Panc1 (cell line): Measurements from ENCODE around the gene NAP1L5. TPM values are rescaled to one million over a fixed set of nuclear protein-coding genes. Genes with fewer than 3 reads are reported as not detected.

Experiments
- ATAC-seq: fragments of 200-7000 bp; cut with Tn5 transposase; 2 replicates; pipeline ENCODE4 v1.9.1; 2020; ENCODE audit warnings: mild to moderate bottlenecking, moderate library complexity
- BruUV-seq: library from RNA; stranded (reverse); fragments of 400-500 nt; replicated peaks from 2 replicates; lab custom pipeline; 2021; lab: Mats Ljungman, UMichigan
- CTCF ChIA-PET: fragments of 300-600 bp; sonication (Branson Sonifier 250); formaldehyde crosslinking; loops from one replicate; lab custom pipeline; 2022; ENCODE audit warnings: antibody characterized with exemption; lab: Charles Lee
- POLR2A ChIA-PET: fragments of 300-600 bp; sonication (Branson Sonifier 250); formaldehyde crosslinking; loops from one replicate; lab custom pipeline; 2022; ENCODE audit warnings: antibody characterized with exemption; lab: Charles Lee
- DNase-seq: peaks from one replicate; pipeline ENCODE4 v3.0.0-alpha.2; 2010; ENCODE audit warnings: low read depth, low spot score
- H3K27ac ChIP-seq: 2 replicates; pipeline ENCODE4 v1.5.1; 2011; ENCODE audit warnings: mild to moderate bottlenecking, low read length, inconsistent platforms
- H3K27me3 ChIP-seq: fragments of 200-500 bp; sonication (Bioruptor generic); 2 replicates; pipeline ENCODE4 v1.6.0; 2014; ENCODE audit warnings: low read length, inconsistent platforms; ENCODE audit not compliant: control insufficient read depth, insufficient read depth
- H3K36me3 ChIP-seq: fragments of 200-500 bp; sonication (Bioruptor generic); 2 replicates; pipeline ENCODE4 v1.5.1; 2014; ENCODE audit warnings: inconsistent platforms, mild to moderate bottlenecking, low read length, moderate library complexity; ENCODE audit not compliant: control insufficient read depth, insufficient read depth
- H3K4me1 ChIP-seq: 2 replicates; pipeline ENCODE4 v1.5.1; 2011; ENCODE audit warnings: inconsistent platforms, mild to moderate bottlenecking, low read length, moderate library complexity; ENCODE audit not compliant: control insufficient read depth, insufficient read depth
- H3K4me3 ChIP-seq, 2 experiments: 2 replicates each; pipeline ENCODE4 v1.5.1; 2011 to 2012; ENCODE audit warnings: low read depth in 2 of 2, low read length in 2 of 2, mild to moderate bottlenecking in 2 of 2, inconsistent platforms in 1 of 2, moderate library complexity in 1 of 2
- H3K9me3 ChIP-seq: fragments of 200-500 bp; sonication (Bioruptor generic); 2 replicates; pipeline ENCODE4 v1.5.1; 2014; ENCODE audit warnings: low read depth, mild to moderate bottlenecking, inconsistent platforms, low read length, moderate library complexity; ENCODE audit not compliant: control insufficient read depth, insufficient read depth
- CTCF ChIP-seq: fragments of 450-650 bp; IDR thresholded peaks from 2 replicates; pipeline ENCODE4 v1.5.1; 2017; ENCODE audit warnings: mild to moderate bottlenecking
- POLR2AphosphoS5 ChIP-seq: IDR thresholded peaks from 2 replicates; pipeline ENCODE4 v1.6.1; 2012; ENCODE audit warnings: mild to moderate bottlenecking, low read depth, low read length, moderate library complexity
- REST ChIP-seq, 2 experiments: IDR thresholded peaks; 2 replicates each; pipeline ENCODE4 v1.6.1; 2011 to 2012; ENCODE audit warnings: low read depth in 2 of 2, control low read depth in 1 of 2, low read length in 1 of 2, mild to moderate bottlenecking in 1 of 2, moderate library complexity in 1 of 2; ENCODE audit not compliant: insufficient read depth in 1 of 2
- SIN3A ChIP-seq: IDR thresholded peaks from 2 replicates; pipeline ENCODE4 v1.6.1; 2012; ENCODE audit warnings: low read depth, mild to moderate bottlenecking, low read length, moderate library complexity, borderline replicate concordance; ENCODE audit not compliant: insufficient read depth
- TCF7L2 ChIP-seq: IDR thresholded peaks from 2 replicates; pipeline ENCODE4 v1.6.1; 2011; ENCODE audit warnings: mild to moderate bottlenecking, low read depth, low read length, inconsistent platforms
- in situ Hi-C: cut with HindIII; loops from 2 replicates; pipeline ENCODE4 v1.10.0; 2016; ENCODE audit warnings: low sequenced_read_pairs, low pct_unique_long_range_greater_than_20kb
- intact Hi-C: fragments of 100-400 bp; cut with micrococcal nuclease; formaldehyde crosslinking; loops from one replicate; pipeline ENCODE4 v1.10.0; 2022; ENCODE audit not compliant: unreplicated experiment
- total RNA-seq: library from RNA; stranded (reverse); gene quantifications from one replicate; pipeline ENCODE4 v1.2.1, GENCODE V29; 2021; ENCODE audit not compliant: unreplicated experiment

Gene NAP1L5
- total RNA-seq, 1 experiment from 2014 or later = 0.67 TPM

- Histone ChIP-seq H3K27ac (no peak overlapping the region), H3K36me3 (no peaks in the 10 kb centered on the region), H3K4me1 (no peaks in the 10 kb centered on the region), H3K4me3 (no peak overlapping the region), H3K9me3 (no peaks in the 10 kb centered on the region), H3K27me3 (no peaks in the 10 kb centered on the region)
- DNase-seq (no peak), ATAC-seq (no peak)
- no peak for TF ChIP-seq POLR2AphosphoS5
- TF ChIP-seq CTCF = no peak
- no peak for TF ChIP-seq REST (IDR thresholded peaks at IDR 0.05; ENCODE audit: insufficient read depth in 1 of 2, low read depth in 2 of 2, low read length in 1 of 2)
- TF ChIP-seq SIN3A = no peak
- TF ChIP-seq TCF7L2 = no peak
- ChIA-PET POLR2A (no interaction called here), CTCF (no interaction called here)
- intact Hi-C loops = no loop called here
- in situ Hi-C loops = no loop called here
- no TSS peak for BruUV-seq
Observed at GRCh38 chr4:88674979-88675378, 22.6 kb downstream of the NAP1L5 start.

- BruUV-seq = no TSS peak
- in situ Hi-C loops (no loop called here), intact Hi-C loops (no loop called here)
- Histone ChIP-seq H3K36me3 (no peaks in the 10 kb centered on the region), H3K9me3 (no peaks in the 10 kb centered on the region), H3K4me1 (no peaks in the 10 kb centered on the region), H3K4me3 (no peak overlapping the region), H3K27ac (no peak overlapping the region), H3K27me3 (no peaks in the 10 kb centered on the region)
- no peak for TF ChIP-seq SIN3A
- ChIA-PET CTCF (no interaction called here), POLR2A (no interaction called here)
- no peak for DNase-seq
- ATAC-seq = no peak
Observed at GRCh38 chr4:88674565-88674964, 23.1 kb downstream of the NAP1L5 start.

- DNase-seq (no peak), ATAC-seq (no peak)
- ChIA-PET POLR2A (no interaction called here), CTCF (no interaction called here)
- Histone ChIP-seq H3K4me1 (no peaks in the 10 kb centered on the region), H3K9me3 (no peaks in the 10 kb centered on the region), H3K36me3 (no peaks in the 10 kb centered on the region), H3K27me3 (no peaks in the 10 kb centered on the region), H3K4me3 (no peak overlapping the region), H3K27ac (no peak overlapping the region)
- intact Hi-C loops (no loop called here), in situ Hi-C loops (no loop called here)
- TF ChIP-seq POLR2AphosphoS5 = no peak
- TF ChIP-seq SIN3A = no peak
- no peak for TF ChIP-seq CTCF
- TF ChIP-seq REST (IDR thresholded peaks at IDR 0.05; ENCODE audit: insufficient read depth in 1 of 2, low read depth in 2 of 2, low read length in 1 of 2) = no peak
- TF ChIP-seq TCF7L2 = no peak
- no TSS peak for BruUV-seq
Observed at GRCh38 chr4:88673886-88674285, 23.7 kb downstream of the NAP1L5 start.
